Chondrocyte (in vitro differentiated cells): ENCODE data around the gene RPL23. TPM values are rescaled to one million over a fixed set of nuclear protein-coding genes. Genes with fewer than 3 reads are reported as not detected.

Experiments
- DNase-seq: peaks from one replicate; pipeline ENCODE4 v3.0.0; 2021; ENCODE audit warnings: mixed read lengths, low spot score
- H3K27ac Mint-ChIP-seq: one replicate; pipeline ENCODE4 v1.8.0; 2021; ENCODE audit warnings: mild to moderate bottlenecking, moderate library complexity, mixed read lengths; ENCODE audit not compliant: unreplicated experiment
- H3K27me3 Mint-ChIP-seq: 2 replicates; pipeline ENCODE4 v1.8.0; 2021; ENCODE audit warnings: low read depth, mixed read lengths
- H3K36me3 Mint-ChIP-seq: 2 replicates; pipeline ENCODE4 v1.8.0; 2021; ENCODE audit warnings: low read depth, mixed read lengths
- H3K4me1 Mint-ChIP-seq: 2 replicates; pipeline ENCODE4 v1.8.0; 2021; ENCODE audit warnings: low read depth, mild to moderate bottlenecking, mixed read lengths
- H3K4me3 Mint-ChIP-seq: one replicate; pipeline ENCODE4 v1.8.0; 2021; ENCODE audit warnings: mild to moderate bottlenecking, moderate library complexity, mixed read lengths; ENCODE audit not compliant: unreplicated experiment
- H3K9me3 Mint-ChIP-seq: 2 replicates; pipeline ENCODE4 v1.8.0; 2021; ENCODE audit warnings: low read depth, mixed read lengths
- CTCF ChIP-seq: fragments of 200-600 bp; sonication (generic); IDR thresholded peaks from 2 replicates; pipeline ENCODE4 v1.5.0; 2021; ENCODE audit warnings: antibody characterized with exemption, mild to moderate bottlenecking, moderate library complexity
- total RNA-seq: library from RNA; stranded (reverse); gene quantifications from 3 replicates; pipeline ENCODE4 v1.2.1, GENCODE V29; 2021

RPL23 gene
- total RNA-seq, 1 donor from 2014 or later: 959 TPM

GRCh38 chr17:38897671-38898290 is 44.3 kb upstream of the RPL23 start:
- Mint-ChIP-seq H3K27me3 (no peaks in the 10 kb centered on the region), H3K4me3 (peak overlapping the region; percentile 36), H3K36me3 (peaks cover 28% of the 10 kb centered on the region), H3K4me1 (peaks cover 74% of the 10 kb centered on the region), H3K9me3 (no peaks in the 10 kb centered on the region), H3K27ac (peak overlapping the region; percentile 94)
- TF ChIP-seq CTCF: no peak
- peak; percentile 85 for DNase-seq

- Mint-ChIP-seq H3K36me3 (peaks cover 30% of the 10 kb centered on the region), H3K9me3 (no peaks in the 10 kb centered on the region), H3K4me3 (no peak overlapping the region), H3K4me1 (peaks cover 79% of the 10 kb centered on the region), H3K27me3 (no peaks in the 10 kb centered on the region), H3K27ac (peak overlapping the region; percentile 94)
- no peak for TF ChIP-seq CTCF
- DNase-seq: no peak
Observed at GRCh38 chr17:38897176-38897575, 43.7 kb upstream of the RPL23 start.

GRCh38 chr17:38896346-38896954 is 42.9 kb upstream of the RPL23 start:
- TF ChIP-seq CTCF: no peak
- peaks cover 86% of the 10 kb centered on the region for H3K4me1 Mint-ChIP-seq
- no peak overlapping the region for H3K4me3 Mint-ChIP-seq
- no peak for DNase-seq
- peaks cover 36% of the 10 kb centered on the region for H3K36me3 Mint-ChIP-seq
- no peaks in the 10 kb centered on the region for H3K27me3 Mint-ChIP-seq
- peak overlapping the region; percentile 82 for H3K27ac Mint-ChIP-seq
- H3K9me3 Mint-ChIP-seq: no peaks in the 10 kb centered on the region

- no peaks in the 10 kb centered on the region for H3K27me3 Mint-ChIP-seq
- no peak overlapping the region for H3K4me3 Mint-ChIP-seq
- peaks cover 40% of the 10 kb centered on the region for H3K36me3 Mint-ChIP-seq
- no peaks in the 10 kb centered on the region for H3K9me3 Mint-ChIP-seq
- peaks cover 78% of the 10 kb centered on the region for H3K4me1 Mint-ChIP-seq
- DNase-seq: no peak
- peak overlapping the region; percentile 58 for H3K27ac Mint-ChIP-seq
- TF ChIP-seq CTCF: no peak
Observed at GRCh38 chr17:38894276-38894675, 40.8 kb upstream of the RPL23 start.

GRCh38 chr17:38893607-38894006 is 40.1 kb upstream of the RPL23 start:
- DNase-seq: no peak
- no peaks in the 10 kb centered on the region for H3K9me3 Mint-ChIP-seq
- TF ChIP-seq CTCF: no peak
- H3K27ac Mint-ChIP-seq: peak overlapping the region; percentile 58
- no peak overlapping the region for H3K4me3 Mint-ChIP-seq
- H3K4me1 Mint-ChIP-seq: peaks cover 74% of the 10 kb centered on the region
- H3K27me3 Mint-ChIP-seq: no peaks in the 10 kb centered on the region
- H3K36me3 Mint-ChIP-seq: peaks cover 44% of the 10 kb centered on the region
